Mesothelial cell of epicardium (in vitro differentiated cells): ENCODE measurements around the gene IFT25. TPM values are rescaled to one million over a fixed set of nuclear protein-coding genes. Genes with fewer than 3 reads are reported as not detected.

Source experiments
- DNase-seq, 2 experiments: peaks; one replicate each; pipeline ENCODE4 v3.0.0; 2021; ENCODE audit warnings: low spot score in 2 of 2; ENCODE audit not compliant: unreplicated experiment in 2 of 2
- H3K27ac Mint-ChIP-seq: 2 replicates; pipeline ENCODE4 v1.8.0; 2021; ENCODE audit warnings: mixed read lengths
- H3K27me3 Mint-ChIP-seq: 2 replicates; pipeline ENCODE4 v1.8.0; 2021; ENCODE audit warnings: low read depth, mixed read lengths
- H3K36me3 Mint-ChIP-seq: 2 replicates; pipeline ENCODE4 v1.8.0; 2021; ENCODE audit warnings: mixed read lengths
- H3K4me1 Mint-ChIP-seq: 2 replicates; pipeline ENCODE4 v1.8.0; 2021; ENCODE audit warnings: mixed read lengths
- H3K4me3 Mint-ChIP-seq: 2 replicates; pipeline ENCODE4 v1.8.0; 2021; ENCODE audit warnings: mild to moderate bottlenecking, moderate library complexity, mixed read lengths
- H3K9me3 Mint-ChIP-seq: 2 replicates; pipeline ENCODE4 v1.8.0; 2021; ENCODE audit warnings: mixed read lengths
- total RNA-seq: library from RNA; stranded (reverse); gene quantifications from 3 replicates; pipeline ENCODE4 v1.2.1, GENCODE V29; 2021
- TF ChIP-seq, protein P1 (sequence below): fragments of 200-600 bp; sonication (generic); IDR thresholded peaks from one replicate; pipeline ENCODE4 v1.5.0; 2021; ENCODE audit warnings: antibody characterized with exemption; ENCODE audit not compliant: unreplicated experiment

IFT25 gene
- total RNA-seq, 1 donor from 2014 or later, result 36.8 TPM

GRCh38 chr1:53894644-53895043, 50.9 kb downstream of the IFT25 start:
- Mint-ChIP-seq H3K9me3 (no peaks in the 10 kb centered on the region), H3K27ac (no peak overlapping the region), H3K4me1 (peaks cover 28% of the 10 kb centered on the region), H3K36me3 (no peaks in the 10 kb centered on the region), H3K4me3 (no peak overlapping the region), H3K27me3 (no peaks in the 10 kb centered on the region)
- TF ChIP-seq, protein P1, sequence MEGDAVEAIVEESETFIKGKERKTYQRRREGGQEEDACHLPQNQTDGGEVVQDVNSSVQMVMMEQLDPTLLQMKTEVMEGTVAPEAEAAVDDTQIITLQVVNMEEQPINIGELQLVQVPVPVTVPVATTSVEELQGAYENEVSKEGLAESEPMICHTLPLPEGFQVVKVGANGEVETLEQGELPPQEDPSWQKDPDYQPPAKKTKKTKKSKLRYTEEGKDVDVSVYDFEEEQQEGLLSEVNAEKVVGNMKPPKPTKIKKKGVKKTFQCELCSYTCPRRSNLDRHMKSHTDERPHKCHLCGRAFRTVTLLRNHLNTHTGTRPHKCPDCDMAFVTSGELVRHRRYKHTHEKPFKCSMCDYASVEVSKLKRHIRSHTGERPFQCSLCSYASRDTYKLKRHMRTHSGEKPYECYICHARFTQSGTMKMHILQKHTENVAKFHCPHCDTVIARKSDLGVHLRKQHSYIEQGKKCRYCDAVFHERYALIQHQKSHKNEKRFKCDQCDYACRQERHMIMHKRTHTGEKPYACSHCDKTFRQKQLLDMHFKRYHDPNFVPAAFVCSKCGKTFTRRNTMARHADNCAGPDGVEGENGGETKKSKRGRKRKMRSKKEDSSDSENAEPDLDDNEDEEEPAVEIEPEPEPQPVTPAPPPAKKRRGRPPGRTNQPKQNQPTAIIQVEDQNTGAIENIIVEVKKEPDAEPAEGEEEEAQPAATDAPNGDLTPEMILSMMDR, result no peak
- DNase-seq, result no peak

DNA sequence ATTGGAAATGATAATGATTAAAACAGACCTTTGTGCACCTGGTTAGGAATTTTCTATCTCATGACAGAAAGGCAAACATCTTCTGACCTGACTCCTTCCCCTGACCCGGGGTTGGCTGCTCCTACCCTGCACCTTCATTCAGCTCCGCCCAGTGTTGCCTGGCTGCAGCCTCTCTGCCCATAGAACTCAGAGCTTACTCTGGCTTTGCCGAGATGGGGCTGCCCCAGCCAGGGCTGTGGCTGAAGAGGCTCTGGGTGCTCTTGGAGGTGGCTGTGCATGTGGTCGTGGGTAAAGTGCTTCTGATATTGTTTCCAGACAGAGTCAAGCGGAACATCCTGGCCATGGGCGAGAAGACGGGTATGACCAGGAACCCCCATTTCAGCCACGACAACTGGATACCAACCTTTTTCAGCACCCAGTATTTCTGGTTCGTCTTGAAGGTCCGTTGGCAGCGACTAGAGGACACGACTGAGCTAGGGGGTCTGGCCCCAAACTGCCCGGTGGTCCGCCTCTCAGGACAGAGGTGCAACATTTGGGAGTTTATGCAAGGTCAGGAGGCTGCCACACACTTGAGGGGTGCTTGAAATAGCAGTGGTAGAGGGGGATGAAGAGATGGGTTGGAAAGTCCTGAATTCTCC, 51.4 kb downstream of the IFT25 start, which contains the start of gene DIO1:
Gene DIO1, plus strand, starts transcription at position 189 of the 638 bp plus-strand sequence. Its CDS starts 24 bp downstream, at position 213.
- Mint-ChIP-seq H3K9me3 (no peaks in the 10 kb centered on the region), H3K4me3 (no peak within 1 kb of the TSS), H3K36me3 (no peaks in the 10 kb centered on the region), H3K4me1 (peaks cover 23% of the 10 kb centered on the region), H3K27me3 (no peaks in the 10 kb centered on the region), H3K27ac (no peak within 1 kb of the TSS)
- DNase-seq, result no peak
- TF ChIP-seq, protein P1, result no peak

GRCh38 chr1:53892911-53893310, 52.6 kb downstream of the IFT25 start:
- no peak overlapping the region for H3K27ac Mint-ChIP-seq
- no peaks in the 10 kb centered on the region for H3K36me3 Mint-ChIP-seq
- H3K4me1 Mint-ChIP-seq, result peaks cover 15% of the 10 kb centered on the region
- H3K9me3 Mint-ChIP-seq, result no peaks in the 10 kb centered on the region
- no peak overlapping the region for H3K4me3 Mint-ChIP-seq
- no peak for DNase-seq
- no peaks in the 10 kb centered on the region for H3K27me3 Mint-ChIP-seq
- TF ChIP-seq, protein P1, result no peak

DNA sequence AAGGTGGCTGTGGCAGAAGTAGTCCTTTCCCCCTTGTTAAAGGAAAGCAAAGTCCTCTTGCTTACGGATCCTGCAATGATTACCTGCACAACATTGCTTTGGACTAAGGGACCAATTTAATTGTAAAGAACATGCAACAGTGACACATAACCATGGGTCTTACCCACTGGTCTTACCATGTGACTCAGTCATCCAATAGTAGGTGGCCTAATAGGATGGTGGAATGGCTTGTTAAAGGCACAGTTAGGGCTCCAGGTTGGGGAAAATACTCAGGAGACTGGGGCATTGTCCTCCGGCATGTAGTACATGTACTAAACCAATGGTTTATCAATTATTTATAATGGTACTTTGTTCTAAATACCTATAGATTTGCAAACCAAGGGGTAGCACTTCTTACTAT, 53.8 kb downstream of the IFT25 start:
- TF ChIP-seq, protein P1, result no peak
- no peak for DNase-seq
- no peak overlapping the region for H3K27ac Mint-ChIP-seq
- no peaks in the 10 kb centered on the region for H3K27me3 Mint-ChIP-seq
- no peaks in the 10 kb centered on the region for H3K9me3 Mint-ChIP-seq
- H3K4me3 Mint-ChIP-seq, result no peak overlapping the region
- H3K36me3 Mint-ChIP-seq, result no peaks in the 10 kb centered on the region
- peaks cover 13% of the 10 kb centered on the region for H3K4me1 Mint-ChIP-seq

DNA sequence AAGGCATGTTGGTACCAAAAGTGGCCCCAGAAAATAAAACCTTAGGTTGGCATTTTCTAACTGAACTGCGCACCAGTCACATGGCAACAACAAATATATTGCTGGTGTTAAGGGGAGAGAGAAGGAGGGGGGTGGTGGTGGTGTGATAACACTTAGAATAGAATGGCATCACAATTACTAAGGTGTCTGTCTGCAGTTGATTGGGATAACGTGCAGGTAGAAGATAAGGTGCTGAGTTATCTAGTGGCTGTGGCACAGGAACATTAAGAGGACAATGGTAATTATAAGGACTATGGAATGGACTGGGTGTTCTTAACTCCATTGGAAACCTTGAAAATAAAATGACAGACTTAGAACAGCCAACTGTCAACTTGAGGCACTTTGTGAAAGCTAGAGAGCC, 54.5 kb downstream of the IFT25 start:
- Mint-ChIP-seq H3K4me1 (peaks cover 10% of the 10 kb centered on the region), H3K36me3 (no peaks in the 10 kb centered on the region), H3K4me3 (no peak overlapping the region), H3K27me3 (no peaks in the 10 kb centered on the region), H3K9me3 (no peaks in the 10 kb centered on the region), H3K27ac (no peak overlapping the region)
- DNase-seq, result no peak
- TF ChIP-seq, protein P1, result no peak
